RWPE1 (cell line): ENCODE results near the gene NRP1.
A peak's percentile ranks its signal among the peaks of the same experiment; 100 is the strongest.

Source experiments
- CTCF ChIA-PET: fragments of 350-600 bp; sonication (Branson Sonifier 250); formaldehyde crosslinking; extraction: SDS; loops from one replicate; lab custom pipeline; 2021; lab: Yijun Ruan, JAX
- POLR2A ChIA-PET: fragments of 400-600 bp; formaldehyde crosslinking; extraction: SDS; loops from one replicate; lab custom pipeline; 2020; ENCODE audit warnings: antibody characterized with exemption; ENCODE audit not compliant: low non-redundant PET; lab: Yijun Ruan, JAX
- DNase-seq: peaks from one replicate; pipeline ENCODE4 v3.0.0; 2012; ENCODE audit warnings: low spot score
- H3K27ac ChIP-seq: fragments of 450-650 bp; 2 replicates; pipeline ENCODE4 v1.5.1; 2017
- CTCF ChIP-seq: fragments of 450-650 bp; conservative IDR thresholded peaks from 2 replicates; pipeline ENCODE4 v1.5.1; 2017; ENCODE audit warnings: low read depth, mild to moderate bottlenecking

Gene NRP1

GRCh38 chr10:33309406-33309805, 25.1 kb downstream of the NRP1 start:
- ChIA-PET POLR2A (no interaction called here), CTCF (interaction anchor here (0.7 kb wide), 1 partner anchor 514 kb away, joined by 4 read pairs; no protein-coding TSS in a partner anchor)
- H3K27ac ChIP-seq, result no peak overlapping the region
- TF ChIP-seq CTCF, result no peak
- DNase-seq, result no peak

- ChIA-PET CTCF (no interaction called here), POLR2A (no interaction called here)
- no peak for TF ChIP-seq CTCF
- no peak for DNase-seq
- no peak overlapping the region for H3K27ac ChIP-seq
Observed at GRCh38 chr10:33307835-33308234, 26.6 kb downstream of the NRP1 start.

GRCh38 chr10:33306701-33307519, 27.6 kb downstream of the NRP1 start:
- CTCF ChIA-PET, result no interaction called here
- POLR2A ChIA-PET, result interaction anchor here (0.7 kb wide), 1 partner anchor 1184 kb away, joined by 4 read pairs; no protein-coding TSS in a partner anchor
- DNase-seq, result peak; percentile 13
- TF ChIP-seq CTCF, result no peak
- H3K27ac ChIP-seq, result no peak overlapping the region

- DNase-seq, result no peak
- 0 out of 2 replicates have a peak overlapping the region, but pooled peaks have one; percentile 4 for H3K27ac ChIP-seq
- CTCF ChIA-PET, result no interaction called here
- no peak for TF ChIP-seq CTCF
- POLR2A ChIA-PET, result interaction anchor here (0.7 kb wide), 1 partner anchor 1185 kb away, joined by 4 read pairs; no protein-coding TSS in a partner anchor
Observed at GRCh38 chr10:33306126-33306525, 28.3 kb downstream of the NRP1 start.

GRCh38 chr10:33304423-33305225, 29.8 kb downstream of the NRP1 start:
- ChIA-PET POLR2A (no interaction called here), CTCF (no interaction called here)
- DNase-seq, result no peak
- H3K27ac ChIP-seq, result no peak overlapping the region
- no peak for TF ChIP-seq CTCF

GRCh38 chr10:33303988-33304387, 30.5 kb downstream of the NRP1 start:
- CTCF ChIA-PET, result no interaction called here
- H3K27ac ChIP-seq, result no peak overlapping the region
- TF ChIP-seq CTCF, result no peak
- POLR2A ChIA-PET, result no interaction called here
- no peak for DNase-seq
